Measurements from ENCODE around the gene ADAMTS13. TPM values are rescaled to one million over a fixed set of nuclear protein-coding genes. Genes with fewer than 3 reads are reported as not detected.
A peak's percentile ranks its signal among the peaks of the same experiment; 100 is the strongest.
"Not testable (repeated sequence)": the region's sequence is repeated elsewhere in the genome, so short reads cannot be mapped to it uniquely, and the experiment has no call there.

The ADAMTS13 gene
- polyA plus RNA-seq, 3 donors, result 10.5 to 14.1 (median 13.8) TPM

DNA sequence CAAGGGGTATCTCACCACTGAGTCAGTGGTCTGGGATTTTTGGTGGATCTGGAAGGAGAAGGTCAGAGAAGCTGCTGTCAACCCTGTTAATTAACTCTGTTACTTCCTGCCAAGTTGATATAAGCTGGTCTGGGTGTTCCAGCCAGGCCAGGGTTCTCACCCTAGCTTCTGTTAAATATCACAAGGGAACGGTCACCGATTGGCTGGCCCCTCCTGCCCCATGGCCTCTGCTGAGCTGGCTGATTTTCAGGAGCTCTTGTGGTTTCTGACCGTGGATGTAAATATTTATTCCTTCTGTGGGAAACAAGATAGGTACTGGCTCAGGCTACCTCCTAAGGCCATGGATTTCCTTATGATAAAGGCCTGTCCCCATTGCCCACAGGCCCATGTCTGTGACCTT lies 1.0 kb downstream of the ADAMTS13 start:
- DNase-seq, result no peak

DNA sequence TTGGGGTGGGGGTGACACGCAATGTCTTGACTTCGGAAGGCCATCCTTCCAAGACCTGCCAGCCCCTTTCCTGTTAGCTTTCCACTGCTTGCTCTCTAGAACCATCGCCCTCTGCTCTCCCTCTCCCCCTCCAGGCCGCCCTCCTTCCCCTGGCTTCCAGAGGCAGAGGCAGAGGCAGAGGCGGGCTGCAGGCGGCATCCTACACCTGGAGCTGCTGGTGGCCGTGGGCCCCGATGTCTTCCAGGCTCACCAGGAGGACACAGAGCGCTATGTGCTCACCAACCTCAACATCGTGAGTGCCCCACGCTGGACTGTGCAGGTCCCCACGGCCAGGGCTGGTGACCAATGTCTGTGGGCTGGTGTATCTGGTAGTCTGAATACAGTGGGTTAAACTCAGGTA lies 2.0 kb downstream of the ADAMTS13 start:
- DNase-seq, result no peak

- no peak for DNase-seq
Measured at GRCh38 chr9:133425049-133425632, 3.0 kb downstream of the ADAMTS13 start.

DNA sequence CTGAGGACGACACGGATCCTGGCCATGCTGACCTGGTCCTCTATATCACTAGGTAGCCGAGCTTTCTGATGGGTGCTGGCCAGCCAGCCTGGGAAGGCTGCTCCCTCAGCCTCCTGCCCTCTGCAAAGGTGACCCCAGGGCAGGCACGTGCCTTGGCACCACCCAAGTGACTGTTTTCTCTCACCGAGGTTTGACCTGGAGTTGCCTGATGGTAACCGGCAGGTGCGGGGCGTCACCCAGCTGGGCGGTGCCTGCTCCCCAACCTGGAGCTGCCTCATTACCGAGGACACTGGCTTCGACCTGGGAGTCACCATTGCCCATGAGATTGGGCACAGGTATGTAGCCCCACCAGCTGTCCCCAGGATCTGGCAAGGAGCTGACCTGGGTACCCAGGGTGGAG lies 3.8 kb downstream of the ADAMTS13 start:
- DNase-seq, result no peak

- DNase-seq, result no peak
Measured at GRCh38 chr9:133427658-133428348, 5.6 kb downstream of the ADAMTS13 start.

DNA sequence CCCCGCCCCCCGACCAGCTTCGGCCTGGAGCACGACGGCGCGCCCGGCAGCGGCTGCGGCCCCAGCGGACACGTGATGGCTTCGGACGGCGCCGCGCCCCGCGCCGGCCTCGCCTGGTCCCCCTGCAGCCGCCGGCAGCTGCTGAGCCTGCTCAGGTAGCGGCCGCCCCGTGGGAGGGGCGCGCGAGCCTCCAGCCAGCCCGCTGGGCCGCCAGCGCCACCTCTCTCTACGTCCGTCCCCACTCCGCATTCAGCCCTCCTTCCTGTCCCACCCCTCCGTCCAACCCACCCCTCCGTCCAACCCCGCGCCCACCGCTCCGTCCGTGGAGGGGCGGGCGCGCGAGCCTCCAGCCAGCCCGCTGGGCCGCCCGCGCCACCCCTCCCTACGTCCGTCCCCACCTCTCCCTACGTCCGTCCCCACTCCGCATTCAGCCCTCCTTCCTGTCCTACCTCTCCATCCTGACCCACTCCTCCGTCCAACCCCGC lies 6.5 kb downstream of the ADAMTS13 start:
- peak; percentile 47 for DNase-seq

DNA sequence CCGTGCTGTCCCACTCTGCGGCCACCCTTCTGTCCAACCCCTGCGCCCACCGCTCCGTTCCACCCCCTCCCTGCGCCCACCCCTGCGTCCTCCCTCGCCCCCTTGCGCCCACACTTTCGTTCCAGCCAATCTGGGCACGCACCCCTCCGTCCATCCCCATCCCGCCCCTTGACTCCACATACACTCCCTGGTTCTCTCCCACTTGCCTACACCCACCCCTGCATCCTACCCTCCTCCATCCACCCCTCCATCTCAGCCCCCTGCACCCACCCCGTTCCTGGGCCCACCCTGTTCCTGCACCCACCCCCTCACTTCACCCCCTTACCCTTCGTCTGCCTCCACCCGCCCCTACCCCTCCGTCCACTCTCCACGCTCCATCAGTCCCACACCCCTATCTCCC lies 7.0 kb downstream of the ADAMTS13 start:
- DNase-seq, result no peak

- peak; percentile 57 for DNase-seq
Measured at GRCh38 chr9:133429641-133430161, 7.5 kb downstream of the ADAMTS13 start.

DNA sequence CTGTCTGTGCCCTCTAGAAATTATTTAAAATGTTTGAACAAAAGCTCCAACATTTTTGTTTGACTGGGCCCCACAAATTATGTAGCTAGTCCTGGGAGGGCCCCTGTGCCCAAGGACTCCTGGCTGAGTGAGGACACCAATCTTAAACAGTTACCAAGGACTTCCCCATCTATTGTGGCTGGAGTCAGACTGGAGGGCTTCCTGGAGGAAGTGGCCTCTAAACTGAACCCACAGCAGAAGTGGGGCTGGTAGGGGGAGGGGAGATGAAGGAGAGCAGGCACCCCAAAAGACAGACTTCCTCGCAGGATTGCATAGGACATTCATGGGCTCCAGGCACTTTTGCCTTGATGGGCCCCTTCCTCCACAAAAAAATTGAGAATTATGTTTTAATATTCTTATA lies 8.1 kb downstream of the ADAMTS13 start:
- no peak for DNase-seq

- no peak for DNase-seq
Measured at GRCh38 chr9:133433351-133433843, 11.2 kb downstream of the ADAMTS13 start.

- DNase-seq, result no peak
Measured at GRCh38 chr9:133436681-133437080, 14.5 kb downstream of the ADAMTS13 start.

- no peak for DNase-seq
Measured at GRCh38 chr9:133437753-133438531, 15.8 kb downstream of the ADAMTS13 start.

- no peak for DNase-seq
Measured at GRCh38 chr9:133439337-133439736, 17.2 kb downstream of the ADAMTS13 start.

DNA sequence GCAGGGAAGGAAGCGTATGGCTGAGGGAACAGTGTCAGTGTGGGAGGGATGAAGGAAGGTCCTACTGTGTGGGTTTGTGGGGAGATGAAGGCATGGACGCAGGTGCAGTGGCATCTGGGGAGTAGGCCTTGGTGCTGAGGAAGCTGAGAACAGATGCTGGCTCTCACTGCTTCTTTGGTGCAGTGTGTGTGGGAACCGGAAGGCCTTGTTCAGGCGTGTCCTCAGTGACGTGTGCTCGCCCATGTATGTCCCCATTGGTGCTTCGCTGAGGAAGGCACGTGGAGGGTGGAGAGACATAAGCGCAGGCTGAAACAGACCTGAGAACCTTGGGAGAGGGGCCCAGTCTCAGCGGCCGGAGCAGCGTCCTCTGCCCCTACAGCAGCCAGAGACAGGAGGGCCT lies 18.7 kb downstream of the ADAMTS13 start:
- DNase-seq, result no peak

DNA sequence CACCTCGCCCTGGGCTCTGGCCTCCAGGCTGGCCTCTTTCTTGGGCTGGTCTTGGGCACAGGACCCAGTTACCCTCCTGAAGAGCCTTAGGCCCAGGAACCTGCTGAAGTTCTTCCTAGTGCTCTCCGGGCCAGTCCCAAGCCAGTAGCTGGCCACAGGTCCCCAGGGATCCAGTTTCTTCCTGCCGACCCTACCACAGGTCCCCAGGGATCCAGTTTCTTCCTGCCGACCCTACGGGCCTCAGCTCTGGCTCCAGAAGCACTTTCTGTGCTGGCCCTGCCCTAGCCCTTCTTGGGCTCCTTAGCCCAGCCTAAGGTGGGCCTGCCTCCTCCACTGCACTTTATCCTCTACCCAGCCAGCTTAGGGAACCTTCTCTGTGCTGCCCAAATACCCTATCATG lies 19.4 kb downstream of the ADAMTS13 start:
- no peak for DNase-seq

- DNase-seq, result no peak
Measured at GRCh38 chr9:133443248-133443647, 21.1 kb downstream of the ADAMTS13 start.

DNA sequence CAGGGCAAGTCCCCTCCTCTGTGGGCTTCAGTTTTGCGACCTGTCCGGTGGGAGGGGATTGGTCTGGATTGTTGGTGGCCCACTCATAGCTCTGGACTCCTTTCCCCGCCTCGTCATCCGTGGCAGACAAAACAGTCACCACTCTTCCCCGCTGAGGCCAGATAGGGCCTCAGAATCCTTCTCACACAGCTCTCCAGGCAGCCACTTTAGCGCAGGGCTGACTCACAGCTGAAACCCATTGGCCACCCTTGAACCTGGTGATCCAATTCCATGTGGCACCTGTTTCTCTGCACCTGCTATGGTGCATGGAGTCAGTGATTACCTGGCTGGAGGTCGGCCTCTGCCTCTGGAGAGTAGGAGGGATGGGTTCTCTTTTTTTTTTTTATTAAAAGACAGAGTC lies 21.8 kb downstream of the ADAMTS13 start:
- no peak for DNase-seq

DNA sequence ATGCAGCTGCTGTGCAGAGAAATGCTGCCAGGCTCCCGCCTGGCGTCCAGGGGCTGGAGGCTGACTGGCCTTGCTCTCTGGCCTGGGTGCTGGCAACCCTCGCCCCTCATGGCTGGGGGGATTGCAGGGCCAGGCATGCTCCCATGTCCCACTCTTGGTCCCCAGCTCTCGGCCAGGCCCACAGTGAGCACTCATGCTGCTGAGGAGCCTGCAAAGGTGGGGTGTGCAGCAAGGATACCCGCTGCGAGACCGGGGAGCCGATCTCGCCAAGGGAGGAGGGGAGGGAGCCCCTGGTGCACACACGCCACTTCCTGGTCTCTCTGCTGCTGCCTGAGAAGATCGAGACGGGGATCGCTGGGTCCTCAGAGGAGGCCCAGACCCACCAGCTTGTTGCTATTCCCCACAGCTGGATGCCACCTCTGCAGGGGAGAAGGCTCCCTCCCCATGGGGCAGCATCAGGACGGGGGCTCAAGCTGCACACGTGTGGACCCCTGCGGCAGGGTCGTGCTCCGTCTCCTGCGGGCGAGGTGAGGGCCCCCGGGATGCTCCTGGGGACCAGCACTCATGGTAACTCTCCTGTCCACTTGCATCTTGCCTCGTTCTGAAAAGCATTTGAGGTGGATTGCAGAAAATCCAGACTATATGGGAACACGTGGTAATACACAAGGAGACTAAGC lies 23.3 kb downstream of the ADAMTS13 start:
- no peak for DNase-seq

DNA sequence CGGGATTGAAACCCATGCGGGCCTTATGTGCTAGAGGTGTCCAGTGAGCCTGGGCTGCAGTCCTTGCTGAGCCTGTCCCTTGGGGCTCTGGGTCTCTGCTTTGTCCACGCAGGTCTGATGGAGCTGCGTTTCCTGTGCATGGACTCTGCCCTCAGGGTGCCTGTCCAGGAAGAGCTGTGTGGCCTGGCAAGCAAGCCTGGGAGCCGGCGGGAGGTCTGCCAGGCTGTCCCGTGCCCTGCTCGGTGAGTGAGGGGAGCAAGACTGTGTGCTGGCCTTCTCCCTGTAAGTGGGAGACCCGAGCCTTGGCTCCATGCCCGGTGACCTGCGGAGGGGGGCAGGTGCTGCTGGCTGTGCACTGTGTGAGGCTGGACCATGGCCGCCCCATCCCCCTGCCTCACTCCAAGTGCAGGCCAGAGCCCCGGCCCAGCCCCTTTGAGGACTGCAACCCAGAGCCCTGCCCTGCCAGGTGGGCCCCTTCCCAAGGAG lies 26.4 kb downstream of the ADAMTS13 start:
- no peak for DNase-seq

DNA sequence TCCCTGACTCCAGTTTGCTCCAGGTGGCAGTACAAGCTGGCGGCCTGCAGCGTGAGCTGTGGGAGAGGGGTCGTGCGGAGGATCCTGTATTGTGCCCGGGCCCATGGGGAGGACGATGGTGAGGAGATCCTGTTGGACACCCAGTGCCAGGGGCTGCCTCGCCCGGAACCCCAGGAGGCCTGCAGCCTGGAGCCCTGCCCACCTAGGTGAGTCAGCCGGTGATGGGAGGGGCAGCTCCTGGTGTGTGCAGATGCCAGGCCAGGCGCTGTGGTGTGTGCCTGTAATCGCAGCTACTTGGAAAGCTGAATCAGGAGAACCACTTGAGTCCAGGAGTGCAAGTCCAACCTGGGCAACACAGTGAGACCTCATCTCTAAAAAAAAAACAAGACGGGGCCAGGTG lies 27.6 kb downstream of the ADAMTS13 start:
- no peak for DNase-seq

GRCh38 chr9:133451865-133452264 lies 29.7 kb downstream of the ADAMTS13 start:
- DNase-seq, result not testable (repeated sequence)

DNA sequence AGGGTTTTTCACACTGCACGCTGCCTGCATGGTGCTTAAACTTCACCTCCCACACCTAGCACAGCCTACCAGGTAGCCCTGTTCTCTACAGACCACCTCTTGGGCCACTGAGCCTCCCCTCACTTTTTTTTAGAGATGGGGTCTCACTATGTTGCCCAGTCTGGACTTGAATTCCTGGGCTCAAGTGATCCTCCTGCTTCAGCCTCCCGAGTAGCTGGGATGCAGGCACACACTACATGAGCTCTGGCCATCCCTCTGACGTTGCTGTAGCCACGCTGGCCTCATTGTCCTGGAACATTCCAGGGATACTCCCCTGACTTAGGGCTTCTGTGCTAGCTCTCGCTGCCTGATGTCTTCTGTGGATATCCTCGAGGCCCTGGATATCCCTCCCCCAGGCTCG lies 30.4 kb downstream of the ADAMTS13 start:
- DNase-seq, result no peak
